ENCODE measurements around the gene TSPAN14.
"Not testable (repeated sequence)": the region's sequence is repeated elsewhere in the genome, so short reads cannot be mapped to it uniquely, and the experiment has no call there.

TSPAN14 gene

DNA sequence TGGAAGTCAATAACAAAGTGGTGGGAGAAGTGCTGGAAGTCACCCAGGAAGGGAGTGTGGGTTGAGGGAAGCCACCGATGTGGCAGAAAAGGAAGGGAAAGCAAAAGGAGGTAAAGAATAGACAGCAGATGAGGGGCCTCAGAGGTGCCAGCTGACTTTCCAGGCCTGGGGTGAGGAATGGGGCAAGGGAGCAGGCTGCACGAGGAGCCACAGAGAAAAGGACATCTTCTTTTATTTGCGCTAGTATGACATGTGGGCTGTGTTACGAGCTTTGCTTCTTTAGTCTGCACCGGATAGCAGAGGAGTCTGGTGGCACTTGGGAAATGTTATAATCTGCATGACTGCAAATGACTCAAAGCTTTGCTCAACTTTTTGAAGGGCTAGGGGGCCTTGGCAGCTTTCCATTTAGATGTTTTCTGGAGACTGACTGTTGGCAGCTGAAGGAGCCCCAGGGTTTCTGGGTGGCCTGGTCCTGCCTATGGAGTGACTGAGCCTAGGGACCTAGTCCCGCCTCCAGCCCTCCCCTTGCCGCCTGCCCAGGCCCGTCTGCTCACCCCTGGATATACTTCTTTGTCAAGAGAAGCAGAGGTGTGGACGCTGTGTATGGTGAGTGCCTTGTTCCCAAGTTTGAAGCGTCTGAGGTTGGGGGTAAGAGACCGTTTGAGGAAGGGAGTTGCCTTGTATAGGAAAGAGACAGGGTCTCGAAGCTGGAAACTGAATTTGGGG, 40.7 kb upstream of the TSPAN14 start:
- Mint-ChIP-seq H3K27me3 (peaks cover 0 to 3% of the 10 kb centered on the region in 2 donors), H3K4me3 (no peak overlapping the region), H3K36me3 (ENCODE audit: insufficient read depth) (no peaks in the 10 kb centered on the region), H3K4me1 (ENCODE audit: low read depth in 2 of 2) (peaks cover 0 to 2% of the 10 kb centered on the region in 2 donors), H3K27ac (no peak overlapping the region), H3K9me3 (no peaks in the 10 kb centered on the region)
- DNase-seq = no peak
- no peak for ATAC-seq (replicated peaks)

DNA sequence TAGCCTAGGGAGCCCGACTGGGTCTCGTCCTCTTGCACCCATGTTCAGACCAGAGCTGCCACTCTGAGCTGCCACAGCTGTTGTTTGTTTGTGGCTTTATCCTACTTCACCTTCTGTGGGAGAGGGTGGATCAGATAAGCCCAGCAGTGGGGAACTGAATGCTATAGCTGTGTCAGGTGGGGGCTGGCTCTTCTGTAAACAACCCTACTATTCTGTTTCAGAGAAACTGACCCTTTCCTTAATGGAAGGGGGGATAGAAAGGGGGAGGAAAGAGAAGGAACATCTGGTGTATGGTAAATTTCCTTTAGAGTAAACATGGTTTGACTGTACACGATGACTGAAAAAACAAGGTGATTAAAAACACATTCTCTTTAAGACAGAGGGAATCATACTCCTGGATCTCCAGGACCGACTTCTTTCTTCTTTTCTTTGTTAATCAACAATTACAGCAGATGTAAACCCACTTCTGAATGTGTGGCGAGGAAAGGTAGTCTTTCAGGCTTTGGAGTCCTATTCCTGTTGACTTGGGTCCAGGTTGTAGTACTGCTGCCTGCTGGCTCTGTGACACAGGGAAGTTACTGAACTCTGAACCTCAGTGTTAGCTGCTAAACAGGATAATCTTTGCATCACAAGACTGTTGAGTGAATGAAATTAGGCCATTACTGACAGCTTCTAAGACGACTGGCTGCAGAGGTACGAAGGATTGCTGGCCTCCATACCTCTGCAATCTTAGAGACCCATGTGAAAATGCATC, 39.8 kb upstream of the TSPAN14 start:
- no peaks in the 10 kb centered on the region for H3K36me3 Mint-ChIP-seq (ENCODE audit: insufficient read depth)
- no peaks in the 10 kb centered on the region for H3K4me1 Mint-ChIP-seq (ENCODE audit: low read depth in 2 of 2)
- no peak for DNase-seq
- H3K4me3 Mint-ChIP-seq = no peak overlapping the region
- peaks cover 0 to 5% of the 10 kb centered on the region in 2 donors for H3K27me3 Mint-ChIP-seq
- no peak for ATAC-seq (replicated peaks)
- no peak overlapping the region for H3K27ac Mint-ChIP-seq
- no peaks in the 10 kb centered on the region for H3K9me3 Mint-ChIP-seq

DNA sequence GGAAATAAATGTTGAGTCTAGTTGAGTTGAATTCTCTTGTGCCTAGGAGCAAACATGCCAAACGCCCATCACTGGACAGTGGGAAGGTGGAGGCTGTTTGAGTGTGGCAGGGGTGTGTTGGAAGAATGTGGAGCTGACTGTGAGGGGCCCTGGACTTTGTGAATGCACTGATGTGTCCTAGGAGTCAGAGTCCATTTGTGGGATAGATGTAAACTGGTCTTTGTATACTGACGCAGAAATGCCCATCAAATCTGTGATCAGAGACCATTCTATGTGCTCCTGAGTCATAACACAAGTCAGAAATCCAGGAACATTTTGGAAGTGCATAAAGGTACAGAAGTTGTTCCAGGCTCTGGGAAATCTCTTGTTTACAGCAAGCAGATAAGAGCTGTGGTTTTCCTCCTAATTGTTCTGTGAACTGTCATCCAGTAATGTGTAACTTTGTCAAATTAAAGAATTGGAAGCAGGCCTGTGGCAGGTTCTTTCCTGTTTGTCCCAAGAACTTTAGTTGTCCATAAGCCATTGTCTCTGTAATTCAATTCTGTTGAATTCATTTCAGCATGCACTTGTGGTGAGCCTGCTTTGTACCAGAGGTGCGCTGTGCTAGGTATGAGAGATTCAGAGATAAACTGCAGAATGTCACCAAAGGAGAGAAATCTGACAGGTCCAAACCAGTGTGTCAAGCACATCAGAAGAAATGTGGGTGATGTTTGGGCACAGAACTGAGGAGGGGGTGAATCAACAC, 38.2 kb upstream of the TSPAN14 start:
- DNase-seq (no peak), ATAC-seq (replicated peaks) (no peak)
- H3K27me3 Mint-ChIP-seq = peaks cover 0 to 5% of the 10 kb centered on the region in 2 donors

DNA sequence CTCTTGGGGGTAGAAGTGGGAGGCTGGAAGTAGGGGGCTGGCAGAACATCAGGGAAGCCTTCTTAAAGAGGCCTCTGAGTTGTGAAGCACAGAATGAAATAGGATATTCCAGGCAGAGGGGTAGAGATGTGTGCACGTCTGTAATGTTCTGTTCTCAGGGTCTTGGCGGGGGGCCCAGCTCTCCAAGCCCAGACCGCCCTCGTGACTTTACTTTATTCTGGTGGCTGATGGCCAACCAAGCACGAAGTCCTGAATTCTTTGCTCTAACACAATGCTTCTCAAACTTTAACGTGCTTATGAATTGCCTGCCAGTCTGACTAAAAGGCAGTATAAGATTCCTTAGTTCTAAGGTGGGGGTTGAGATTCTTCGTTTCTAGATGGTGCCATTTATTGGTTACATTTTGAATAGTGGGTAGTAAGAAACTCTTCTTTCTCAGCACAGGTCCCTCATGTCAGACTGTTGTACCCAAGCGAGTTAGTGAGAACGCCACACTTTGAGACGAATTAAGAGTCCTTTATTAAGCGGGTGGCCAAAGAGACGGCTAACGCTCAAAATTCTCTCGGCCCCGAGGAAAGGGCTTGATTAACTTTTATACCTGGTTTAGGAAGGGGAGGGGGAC, 37.5 kb upstream of the TSPAN14 start:
- no peaks in the 10 kb centered on the region for H3K4me1 Mint-ChIP-seq (ENCODE audit: low read depth in 2 of 2)
- H3K27me3 Mint-ChIP-seq = peaks cover 0 to 5% of the 10 kb centered on the region in 2 donors
- H3K9me3 Mint-ChIP-seq = no peaks in the 10 kb centered on the region
- H3K4me3 Mint-ChIP-seq = no peak overlapping the region
- no peak for ATAC-seq (replicated peaks)
- no peaks in the 10 kb centered on the region for H3K36me3 Mint-ChIP-seq (ENCODE audit: insufficient read depth)
- no peak overlapping the region for H3K27ac Mint-ChIP-seq
- no peak for DNase-seq

More for the DNA sequence above, 38.2 kb upstream of the TSPAN14 start:
- Mint-ChIP-seq H3K4me1 (ENCODE audit: low read depth in 2 of 2) (no peaks in the 10 kb centered on the region), H3K27ac (no peak overlapping the region), H3K9me3 (no peaks in the 10 kb centered on the region), H3K36me3 (ENCODE audit: insufficient read depth) (no peaks in the 10 kb centered on the region), H3K4me3 (no peak overlapping the region)

DNA sequence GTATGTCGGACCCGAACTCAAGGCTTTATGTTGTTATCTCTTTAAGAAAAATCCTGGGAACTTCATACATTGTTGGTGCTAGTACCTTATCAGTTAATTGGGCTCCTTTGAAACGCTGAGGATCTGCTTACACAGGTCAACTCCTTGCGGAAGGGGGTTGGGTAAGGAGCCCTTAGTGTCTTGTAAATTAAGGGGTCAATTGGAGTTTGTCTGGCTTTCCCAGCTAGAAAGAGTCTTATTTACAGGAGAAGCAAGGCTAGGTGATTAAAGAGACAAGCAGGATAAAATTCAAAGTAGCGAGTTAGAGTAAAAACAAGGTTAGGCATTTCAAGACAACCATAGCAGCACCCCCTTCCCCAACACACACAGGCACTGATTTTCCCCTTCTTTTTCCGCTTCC, 36.9 kb upstream of the TSPAN14 start:
- not testable (repeated sequence) for H3K4me1 Mint-ChIP-seq (ENCODE audit: low read depth in 2 of 2); ATAC-seq (replicated peaks); H3K9me3 Mint-ChIP-seq; H3K4me3 Mint-ChIP-seq; H3K27ac Mint-ChIP-seq; H3K27me3 Mint-ChIP-seq; H3K36me3 Mint-ChIP-seq (ENCODE audit: insufficient read depth); DNase-seq

DNA sequence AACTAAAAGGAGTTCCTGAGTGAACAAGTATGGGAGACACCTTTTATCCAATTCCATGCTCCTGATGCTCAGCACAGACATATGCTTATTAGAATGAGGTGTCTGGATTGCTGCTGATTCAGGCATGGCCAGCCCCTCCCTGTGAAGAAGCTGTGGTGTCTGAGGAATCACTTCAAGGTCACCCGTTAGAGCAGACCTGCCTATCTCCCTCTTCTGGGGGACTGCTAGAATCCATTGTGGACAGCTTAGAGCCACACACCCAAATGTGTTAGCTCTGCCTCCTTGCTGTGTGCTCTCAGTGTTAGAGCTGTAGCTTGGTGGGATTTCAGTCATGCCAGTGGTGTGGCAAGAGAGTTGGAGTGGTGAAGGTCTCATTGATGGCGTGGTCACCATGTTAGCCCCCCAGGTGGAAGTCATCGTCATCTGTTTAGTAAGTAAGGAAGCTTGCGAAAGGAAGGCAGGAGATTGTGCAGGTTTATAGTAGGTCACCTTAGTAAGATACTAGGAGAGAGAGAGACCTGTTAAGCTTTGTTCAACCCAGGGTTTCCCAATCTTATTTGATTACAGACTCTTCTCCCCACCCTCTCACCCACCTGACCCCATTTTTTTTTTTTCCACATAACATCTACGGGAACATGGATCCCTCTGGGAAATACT, 32.9 kb upstream of the TSPAN14 start:
- peaks cover 0 to 5% of the 10 kb centered on the region in 2 donors for H3K27me3 Mint-ChIP-seq
- no peaks in the 10 kb centered on the region for H3K4me1 Mint-ChIP-seq (ENCODE audit: low read depth in 2 of 2)
- no peak for DNase-seq
- H3K36me3 Mint-ChIP-seq (ENCODE audit: insufficient read depth) = no peaks in the 10 kb centered on the region
- ATAC-seq (replicated peaks) = no peak
- H3K4me3 Mint-ChIP-seq = no peak overlapping the region
- no peaks in the 10 kb centered on the region for H3K9me3 Mint-ChIP-seq
- no peak overlapping the region for H3K27ac Mint-ChIP-seq

DNA sequence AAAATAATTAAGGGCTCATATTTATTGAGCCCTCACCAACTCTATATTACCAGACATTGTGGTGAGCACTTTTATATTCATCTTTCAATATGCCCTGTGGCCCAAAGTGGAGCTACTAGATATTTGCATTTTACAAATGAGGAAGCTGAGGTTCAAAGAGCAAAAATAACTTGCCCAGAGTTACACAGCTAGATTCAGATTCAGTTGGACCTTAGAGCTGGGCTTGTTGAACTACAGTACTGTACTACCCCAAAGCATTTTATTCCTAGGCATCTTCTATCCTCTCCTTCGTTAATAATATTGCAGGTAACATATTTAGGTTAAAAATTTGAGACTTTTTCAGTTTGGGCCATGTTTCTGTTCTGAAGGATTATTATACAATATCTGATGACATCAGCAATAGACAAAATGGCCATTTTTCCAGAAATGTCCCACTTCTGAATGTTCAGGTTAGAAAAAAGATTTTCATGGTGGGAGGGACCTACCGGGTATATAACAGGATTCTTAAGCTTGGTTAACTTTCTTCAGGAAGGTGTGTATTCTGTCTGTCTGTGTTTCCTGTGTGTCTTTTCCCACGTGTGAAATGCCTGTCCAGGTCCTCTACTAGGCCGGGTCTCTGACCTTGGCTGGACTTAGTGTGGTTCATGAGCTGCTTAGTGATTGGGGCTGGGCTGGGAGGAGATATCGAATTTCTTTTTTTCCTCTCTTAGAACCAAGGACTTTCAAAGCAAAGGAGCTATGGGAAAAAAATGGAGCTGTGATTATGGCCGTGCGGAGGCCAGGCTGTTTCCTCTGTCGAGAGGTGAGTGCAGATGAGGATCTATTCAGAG, 32.2 kb upstream of the TSPAN14 start:
- ATAC-seq (replicated peaks) (no peak), DNase-seq (no peak)
- Mint-ChIP-seq H3K9me3 (no peaks in the 10 kb centered on the region), H3K27ac (no peak overlapping the region), H3K4me3 (no peak overlapping the region), H3K4me1 (ENCODE audit: low read depth in 2 of 2) (no peaks in the 10 kb centered on the region), H3K27me3 (peaks cover 0 to 5% of the 10 kb centered on the region in 2 donors), H3K36me3 (ENCODE audit: insufficient read depth) (no peaks in the 10 kb centered on the region)

DNA sequence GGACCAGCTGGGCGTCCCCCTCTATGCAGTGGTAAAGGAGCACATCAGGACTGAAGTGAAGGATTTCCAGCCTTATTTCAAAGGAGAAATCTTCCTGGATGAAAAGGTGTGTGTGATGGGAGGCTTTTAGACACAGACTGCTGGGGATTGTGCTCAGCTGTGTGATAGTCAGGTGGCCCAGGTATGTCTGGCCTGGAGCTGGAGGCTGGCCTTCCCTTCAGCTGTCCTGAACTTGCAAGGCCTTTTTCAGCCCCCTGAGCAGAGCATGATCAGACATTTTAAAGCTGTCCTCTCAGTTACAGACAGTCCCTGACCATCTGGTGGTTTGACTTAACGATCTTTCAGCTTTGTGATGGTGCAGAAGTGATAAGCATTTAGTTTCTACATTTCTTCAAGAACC, 28.2 kb upstream of the TSPAN14 start:
- DNase-seq (no peak), ATAC-seq (replicated peaks) (no peak)
- no peak overlapping the region for H3K4me3 Mint-ChIP-seq
- H3K9me3 Mint-ChIP-seq = no peaks in the 10 kb centered on the region
- no peak overlapping the region for H3K27ac Mint-ChIP-seq
- H3K27me3 Mint-ChIP-seq = no peaks in the 10 kb centered on the region
- H3K4me1 Mint-ChIP-seq (ENCODE audit: low read depth in 2 of 2) = peaks cover 0 to 3% of the 10 kb centered on the region in 2 donors
- H3K36me3 Mint-ChIP-seq (ENCODE audit: insufficient read depth) = no peaks in the 10 kb centered on the region

DNA sequence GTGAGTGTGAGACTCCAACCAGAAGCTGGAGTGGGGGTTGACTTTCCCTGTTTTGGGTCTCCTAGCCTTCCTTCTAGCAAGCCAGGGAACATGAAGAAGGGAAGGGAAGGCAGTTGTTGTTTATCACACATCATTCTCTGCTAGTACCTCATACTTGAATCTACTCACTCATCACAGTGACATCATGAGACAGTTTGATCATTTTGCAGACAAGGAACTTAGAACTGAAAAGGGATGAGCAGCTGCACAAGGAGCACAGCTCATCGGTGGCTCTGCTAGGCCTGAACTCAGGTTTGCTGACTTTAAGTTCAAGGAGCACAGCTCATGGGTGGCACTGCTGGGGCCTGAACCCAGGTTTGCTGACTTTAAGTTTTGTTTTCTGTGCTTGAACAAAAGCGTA, 26.6 kb upstream of the TSPAN14 start:
- H3K27ac Mint-ChIP-seq = no peak overlapping the region
- no peaks in the 10 kb centered on the region for H3K27me3 Mint-ChIP-seq
- H3K36me3 Mint-ChIP-seq (ENCODE audit: insufficient read depth) = no peaks in the 10 kb centered on the region
- no peak for DNase-seq
- no peak overlapping the region for H3K4me3 Mint-ChIP-seq
- peaks cover 0 to 3% of the 10 kb centered on the region in 2 donors for H3K4me1 Mint-ChIP-seq (ENCODE audit: low read depth in 2 of 2)
- no peak for ATAC-seq (replicated peaks)
- H3K9me3 Mint-ChIP-seq = no peaks in the 10 kb centered on the region

DNA sequence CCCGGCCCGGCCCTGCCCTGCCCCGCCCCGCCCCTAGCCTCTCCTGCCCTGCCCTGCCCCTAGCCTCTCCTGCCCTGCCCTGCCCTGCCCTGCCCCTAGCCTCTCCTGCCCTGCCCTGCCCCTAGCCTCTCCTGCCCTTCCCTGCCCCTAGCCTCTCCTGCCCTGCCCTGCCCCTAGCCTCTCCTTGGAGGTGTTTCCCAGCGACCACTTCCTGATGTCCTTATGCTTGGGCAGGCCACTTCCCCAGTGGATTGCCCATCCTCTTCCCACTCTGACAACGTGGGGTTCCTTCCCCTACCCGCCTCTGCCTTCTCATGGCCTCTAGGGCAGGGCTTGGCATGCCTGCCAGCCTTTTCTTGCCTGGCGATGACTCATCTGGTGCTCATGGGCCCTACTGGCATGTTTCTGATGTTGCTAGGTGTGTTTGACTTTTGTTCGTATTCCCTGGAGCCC, 24.6 kb upstream of the TSPAN14 start:
- no peaks in the 10 kb centered on the region for H3K36me3 Mint-ChIP-seq (ENCODE audit: insufficient read depth)
- DNase-seq = no peak
- no peak overlapping the region for H3K4me3 Mint-ChIP-seq
- ATAC-seq (replicated peaks) = no peak
- no peaks in the 10 kb centered on the region for H3K27me3 Mint-ChIP-seq
- H3K9me3 Mint-ChIP-seq = no peaks in the 10 kb centered on the region
- H3K4me1 Mint-ChIP-seq (ENCODE audit: low read depth in 2 of 2) = peaks cover 0 to 3% of the 10 kb centered on the region in 2 donors
- no peak overlapping the region for H3K27ac Mint-ChIP-seq

DNA sequence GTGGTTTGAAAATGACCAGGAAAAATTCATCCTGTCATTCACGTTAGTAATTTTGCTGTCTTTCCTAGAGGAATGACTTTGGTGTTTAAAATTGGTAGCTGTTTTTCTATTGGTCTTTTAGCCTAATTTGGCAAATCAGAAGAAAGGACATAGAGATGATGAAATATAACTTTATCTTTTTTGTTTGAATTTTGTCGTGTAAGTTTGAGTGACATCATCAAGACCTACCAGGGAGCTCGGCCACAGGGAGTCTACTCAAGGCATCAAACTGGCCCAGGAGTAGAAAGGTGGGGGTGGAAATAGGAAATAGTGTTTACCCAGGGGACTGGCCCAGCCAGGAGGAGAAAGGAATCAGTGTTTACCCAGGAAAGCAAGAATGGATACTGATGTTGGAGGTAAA, 21.0 kb upstream of the TSPAN14 start:
- no peak overlapping the region for H3K4me3 Mint-ChIP-seq
- H3K27me3 Mint-ChIP-seq = peaks cover 12 to 19% of the 10 kb centered on the region in 2 donors
- no peaks in the 10 kb centered on the region for H3K36me3 Mint-ChIP-seq (ENCODE audit: insufficient read depth)
- H3K27ac Mint-ChIP-seq = no peak overlapping the region
- no peaks in the 10 kb centered on the region for H3K9me3 Mint-ChIP-seq
- DNase-seq (no peak), ATAC-seq (replicated peaks) (no peak)
- peaks cover 0 to 3% of the 10 kb centered on the region in 2 donors for H3K4me1 Mint-ChIP-seq (ENCODE audit: low read depth in 2 of 2)

DNA sequence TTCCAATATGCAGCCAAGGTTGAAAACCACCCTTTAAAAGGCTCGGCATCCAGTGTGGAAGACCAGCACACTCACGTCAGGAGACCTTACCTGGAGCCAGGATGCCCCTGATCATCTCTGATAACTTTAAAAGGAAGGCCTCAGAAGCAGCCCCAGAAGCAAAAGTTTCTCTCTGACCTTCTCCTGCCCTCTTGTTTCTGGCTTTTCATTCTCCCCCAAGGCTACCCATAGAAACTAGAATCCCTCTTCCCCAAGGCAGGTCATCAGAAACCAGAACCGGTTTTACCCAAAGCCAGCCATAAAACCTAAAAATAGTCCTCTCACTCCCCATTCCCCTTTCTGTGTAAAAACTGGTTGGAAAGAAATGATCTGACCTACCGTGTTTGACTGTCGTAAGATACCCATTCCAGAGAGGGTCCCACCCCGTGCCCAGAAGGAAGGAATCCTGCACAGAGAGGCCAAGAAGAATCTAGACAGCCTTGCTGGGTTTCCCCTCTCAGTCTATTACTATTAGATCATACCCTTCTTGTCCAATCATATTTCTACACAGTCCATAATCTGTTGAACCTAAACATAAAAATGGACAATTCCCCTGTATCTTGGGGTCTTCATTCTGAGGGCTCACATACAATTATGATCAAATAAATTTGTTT, 17.5 kb upstream of the TSPAN14 start:
- H3K9me3 Mint-ChIP-seq = no peaks in the 10 kb centered on the region
- DNase-seq = no peak
- peak overlapping the region in 1 of 2 donors; percentile 14 for H3K27ac Mint-ChIP-seq

More for the DNA sequence above, 17.5 kb upstream of the TSPAN14 start:
- no peak for ATAC-seq (replicated peaks)
- H3K36me3 Mint-ChIP-seq (ENCODE audit: insufficient read depth) = no peaks in the 10 kb centered on the region
- H3K4me3 Mint-ChIP-seq = no peak overlapping the region
- no peaks in the 10 kb centered on the region for H3K4me1 Mint-ChIP-seq (ENCODE audit: low read depth in 2 of 2)
- H3K27me3 Mint-ChIP-seq = peaks cover 14 to 27% of the 10 kb centered on the region in 2 donors
